ENCODE data around the gene CNN2.

The CNN2 gene

DNA sequence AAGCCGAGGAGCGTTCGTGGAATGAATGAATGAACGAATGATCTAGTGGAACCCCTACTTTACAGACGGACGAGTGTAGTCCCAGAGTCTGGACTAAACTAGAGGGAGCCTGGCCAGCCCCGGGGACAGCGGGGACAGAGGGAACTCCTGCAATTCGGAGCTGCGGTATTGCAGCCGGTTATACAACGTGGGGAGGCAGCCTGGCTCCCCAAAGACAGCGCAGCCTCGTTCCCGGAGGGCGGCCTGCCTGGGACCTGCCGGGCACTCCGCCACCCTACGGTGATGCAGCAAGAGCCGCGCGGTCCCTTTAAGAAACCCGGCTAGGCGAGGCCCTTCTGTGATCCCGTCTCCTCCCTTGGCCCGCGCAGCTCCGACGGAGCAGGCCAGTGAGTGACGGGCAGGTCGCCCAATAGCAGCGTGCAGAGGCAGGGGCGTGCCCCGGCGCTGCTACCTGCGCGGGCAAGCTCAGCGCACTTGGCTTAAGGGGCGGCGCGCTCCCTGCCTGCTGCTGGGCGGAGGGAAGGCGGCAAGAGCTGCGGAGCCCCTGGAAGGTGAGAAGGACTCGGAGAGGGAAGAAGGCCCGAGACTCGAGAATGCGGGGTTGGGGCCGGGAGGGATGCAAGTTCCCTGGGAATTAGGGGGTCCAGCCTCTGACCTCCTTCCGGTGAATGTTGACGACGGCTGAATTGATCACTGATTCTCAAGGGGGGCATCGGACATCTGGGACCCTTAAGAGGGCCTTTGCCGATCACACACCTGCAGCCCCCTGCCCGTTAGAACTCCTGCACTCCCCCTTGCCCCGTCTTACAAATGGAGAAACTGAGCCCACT, 13.5 kb downstream of the CNN2 start, which contains the start of gene ABCA7:
Gene ABCA7, plus strand, starts transcription at position 462 of the 830 bp plus-strand sequence. CDS start 1,255 bp downstream, outside the sequence.
- Histone ChIP-seq H3K4me3 (peak within 1 kb of the TSS; percentile 45), H3K9me3 (no peaks in the 10 kb centered on the region), H3K4me1 (peaks cover 17% of the 10 kb centered on the region), H3K36me3 (replicated peaks) (peaks cover 39% of the 10 kb centered on the region), H3K27me3 (ENCODE audit: low read depth) (no peaks in the 10 kb centered on the region)
- peak; percentile 90 to 100 for DNase-seq (ENCODE audit: low spot score in 2 of 2)
- in situ Hi-C loops (cut with MboI; ENCODE audit: low sequenced_read_pairs), result no loop called here

DNA sequence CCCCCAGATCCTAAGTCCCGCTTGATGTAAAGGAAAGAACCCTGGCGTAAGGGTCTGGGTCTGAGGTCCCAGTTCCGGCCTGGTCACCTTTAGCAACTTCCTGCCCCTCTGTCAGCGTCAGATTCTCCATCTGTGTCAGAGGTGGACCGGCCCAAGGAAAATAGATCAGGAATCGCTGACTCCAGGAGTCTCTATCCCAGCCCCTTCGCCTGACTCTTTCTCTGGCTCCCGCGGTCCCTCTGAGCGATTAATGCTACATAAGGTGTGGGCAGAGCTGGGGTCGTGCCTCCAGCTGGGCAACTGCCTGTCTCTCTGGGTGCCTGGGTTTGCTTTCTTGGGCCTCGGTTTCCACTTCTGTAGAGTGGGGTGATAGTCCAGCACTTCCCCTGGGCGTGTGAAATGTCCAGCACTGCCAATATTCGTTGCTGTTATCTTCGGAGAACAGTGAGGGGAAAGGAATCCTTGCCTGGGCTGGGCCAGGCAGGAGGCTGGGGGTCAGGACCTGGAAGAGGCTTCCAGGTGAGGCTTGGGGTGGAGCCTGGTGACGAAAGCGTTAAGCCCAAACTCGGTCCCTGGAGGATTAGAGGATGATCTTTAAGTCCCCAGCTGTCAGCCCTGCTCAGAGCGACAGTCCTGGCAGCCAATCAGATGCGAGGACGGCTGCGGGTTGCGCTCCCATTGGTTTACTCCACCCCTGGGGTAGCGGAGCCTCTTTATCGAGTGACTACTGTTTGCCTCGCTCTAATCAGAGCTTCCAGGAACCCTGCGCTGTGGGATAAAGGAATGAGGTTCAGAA, 14.3 kb downstream of the CNN2 start:
- peak; percentile 78 to 96 for DNase-seq (ENCODE audit: low spot score in 2 of 2)
- no peaks in the 10 kb centered on the region for H3K9me3 ChIP-seq
- no peaks in the 10 kb centered on the region for H3K27me3 ChIP-seq (ENCODE audit: low read depth)
- in situ Hi-C loops (cut with MboI; ENCODE audit: low sequenced_read_pairs), result no loop called here
- H3K4me1 ChIP-seq, result peaks cover 17% of the 10 kb centered on the region
- H3K4me3 ChIP-seq, result peak overlapping the region; percentile 45
- peaks cover 37% of the 10 kb centered on the region for H3K36me3 ChIP-seq (replicated peaks)

- DNase-seq (ENCODE audit: low spot score in 2 of 2), result no peak
- Histone ChIP-seq H3K9me3 (no peaks in the 10 kb centered on the region), H3K27me3 (ENCODE audit: low read depth) (no peaks in the 10 kb centered on the region), H3K36me3 (replicated peaks) (peaks cover 30% of the 10 kb centered on the region), H3K4me3 (peak overlapping the region; percentile 45), H3K4me1 (peaks cover 17% of the 10 kb centered on the region)
- in situ Hi-C loops (cut with MboI; ENCODE audit: low sequenced_read_pairs), result no loop called here
These were observed 14.9 kb downstream of the CNN2 start for GRCh38 chr19:1041272-1041834.

- in situ Hi-C loops (cut with MboI; ENCODE audit: low sequenced_read_pairs), result no loop called here
These were observed 15.7 kb downstream of the CNN2 start for GRCh38 chr19:1041835-1042685.

DNA sequence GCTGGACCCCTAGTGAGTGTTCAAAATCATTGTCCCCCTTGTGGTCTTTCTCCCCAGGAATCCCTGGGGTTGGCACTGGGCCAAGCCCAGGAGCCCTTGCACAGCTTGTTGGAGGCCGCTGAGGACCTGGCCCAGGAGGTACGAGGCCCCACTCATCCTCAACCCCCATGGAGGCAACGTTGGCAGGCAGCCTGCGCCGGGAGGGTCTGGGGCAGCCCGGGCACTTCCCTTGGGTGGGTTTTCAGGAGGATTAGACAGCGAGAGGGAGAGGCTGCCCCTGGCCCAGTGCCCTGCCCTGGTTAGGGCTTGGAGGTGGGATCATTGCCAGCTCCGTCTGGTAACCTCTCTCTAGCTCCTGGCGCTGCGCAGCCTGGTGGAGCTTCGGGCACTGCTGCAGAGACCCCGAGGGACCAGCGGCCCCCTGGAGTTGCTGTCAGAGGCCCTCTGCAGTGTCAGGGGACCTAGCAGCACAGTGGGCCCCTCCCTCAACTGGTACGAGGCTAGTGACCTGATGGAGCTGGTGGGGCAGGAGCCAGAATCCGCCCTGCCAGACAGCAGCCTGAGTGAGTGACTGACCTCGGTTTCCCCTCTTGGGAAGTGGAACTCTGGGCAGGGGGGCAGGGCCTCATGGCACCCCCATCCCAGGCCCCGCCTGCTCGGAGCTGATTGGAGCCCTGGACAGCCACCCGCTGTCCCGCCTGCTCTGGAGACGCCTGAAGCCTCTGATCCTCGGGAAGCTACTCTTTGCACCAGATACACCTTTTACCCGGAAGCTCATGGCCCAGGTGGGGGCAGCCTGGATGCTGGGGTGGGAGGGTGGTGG, 16.5 kb downstream of the CNN2 start:
- peaks cover 17% of the 10 kb centered on the region for H3K4me1 ChIP-seq
- no peak overlapping the region for H3K4me3 ChIP-seq
- no peaks in the 10 kb centered on the region for H3K27me3 ChIP-seq (ENCODE audit: low read depth)
- DNase-seq (ENCODE audit: low spot score in 2 of 2), result no peak
- H3K36me3 ChIP-seq (replicated peaks), result peaks cover 17% of the 10 kb centered on the region
- H3K9me3 ChIP-seq, result no peaks in the 10 kb centered on the region
- in situ Hi-C loops (cut with MboI; ENCODE audit: low sequenced_read_pairs), result no loop called here

More at GRCh38 chr19:1041835-1042685, 15.7 kb downstream of the CNN2 start:
- no peaks in the 10 kb centered on the region for H3K27me3 ChIP-seq (ENCODE audit: low read depth)
- peaks cover 23% of the 10 kb centered on the region for H3K36me3 ChIP-seq (replicated peaks)
- H3K9me3 ChIP-seq, result no peaks in the 10 kb centered on the region
- no peak overlapping the region for H3K4me3 ChIP-seq
- DNase-seq (ENCODE audit: low spot score in 2 of 2), result no peak
- H3K4me1 ChIP-seq, result peaks cover 17% of the 10 kb centered on the region

- no peaks in the 10 kb centered on the region for H3K27me3 ChIP-seq (ENCODE audit: low read depth)
- DNase-seq (ENCODE audit: low spot score in 2 of 2), result peak; percentile 40 to 95
- H3K9me3 ChIP-seq, result no peaks in the 10 kb centered on the region
- in situ Hi-C loops (cut with MboI; ENCODE audit: low sequenced_read_pairs), result no loop called here
- peaks cover 10% of the 10 kb centered on the region for H3K4me1 ChIP-seq
- H3K4me3 ChIP-seq, result no peak overlapping the region
- H3K36me3 ChIP-seq (replicated peaks), result no peaks in the 10 kb centered on the region
These were observed 18.8 kb downstream of the CNN2 start for GRCh38 chr19:1045247-1045603.

- in situ Hi-C loops (cut with MboI; ENCODE audit: low sequenced_read_pairs), result no loop called here
- Histone ChIP-seq H3K36me3 (replicated peaks) (no peaks in the 10 kb centered on the region), H3K27me3 (ENCODE audit: low read depth) (no peaks in the 10 kb centered on the region), H3K4me3 (no peak overlapping the region), H3K4me1 (peaks cover 2% of the 10 kb centered on the region), H3K9me3 (no peaks in the 10 kb centered on the region)
- DNase-seq (ENCODE audit: low spot score in 2 of 2), result no peak
These were observed 19.8 kb downstream of the CNN2 start for GRCh38 chr19:1046117-1046626.

DNA sequence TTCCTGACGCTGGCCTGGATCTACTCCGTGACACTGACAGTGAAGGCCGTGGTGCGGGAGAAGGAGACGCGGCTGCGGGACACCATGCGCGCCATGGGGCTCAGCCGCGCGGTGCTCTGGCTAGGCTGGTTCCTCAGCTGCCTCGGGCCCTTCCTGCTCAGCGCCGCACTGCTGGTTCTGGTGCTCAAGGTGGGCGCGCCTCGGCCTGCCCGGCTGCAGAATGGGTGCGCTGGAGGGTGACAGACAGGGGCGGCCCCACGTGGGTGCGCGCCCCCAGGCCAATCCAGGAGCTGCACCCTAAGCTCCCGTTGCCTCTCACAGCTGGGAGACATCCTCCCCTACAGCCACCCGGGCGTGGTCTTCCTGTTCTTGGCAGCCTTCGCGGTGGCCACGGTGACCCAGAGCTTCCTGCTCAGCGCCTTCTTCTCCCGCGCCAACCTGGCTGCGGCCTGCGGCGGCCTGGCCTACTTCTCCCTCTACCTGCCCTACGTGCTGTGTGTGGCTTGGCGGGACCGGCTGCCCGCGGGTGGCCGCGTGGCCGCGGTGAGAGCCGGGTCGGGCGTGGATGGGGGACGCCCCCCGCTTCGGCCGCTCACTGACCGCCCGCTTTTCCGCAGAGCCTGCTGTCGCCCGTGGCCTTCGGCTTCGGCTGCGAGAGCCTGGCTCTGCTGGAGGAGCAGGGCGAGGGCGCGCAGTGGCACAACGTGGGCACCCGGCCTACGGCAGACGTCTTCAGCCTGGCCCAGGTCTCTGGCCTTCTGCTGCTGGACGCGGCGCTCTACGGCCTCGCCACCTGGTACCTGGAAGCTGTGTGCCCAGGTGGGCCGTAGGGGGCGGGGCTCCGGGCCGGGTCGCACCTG, 20.7 kb downstream of the CNN2 start:
- Histone ChIP-seq H3K4me1 (no peaks in the 10 kb centered on the region), H3K27me3 (ENCODE audit: low read depth) (no peaks in the 10 kb centered on the region), H3K4me3 (no peak overlapping the region), H3K36me3 (replicated peaks) (no peaks in the 10 kb centered on the region), H3K9me3 (no peaks in the 10 kb centered on the region)
- DNase-seq (ENCODE audit: low spot score in 2 of 2), result no peak
- in situ Hi-C loops (cut with MboI; ENCODE audit: low sequenced_read_pairs), result no loop called here

GRCh38 chr19:1047696-1048147, 21.3 kb downstream of the CNN2 start:
- Histone ChIP-seq H3K9me3 (no peaks in the 10 kb centered on the region), H3K27me3 (ENCODE audit: low read depth) (no peaks in the 10 kb centered on the region), H3K4me1 (no peaks in the 10 kb centered on the region), H3K4me3 (no peak overlapping the region), H3K36me3 (replicated peaks) (no peaks in the 10 kb centered on the region)
- in situ Hi-C loops (cut with MboI; ENCODE audit: low sequenced_read_pairs), result no loop called here
- DNase-seq (ENCODE audit: low spot score in 2 of 2), result no peak

GRCh38 chr19:1049106-1049505, 22.7 kb downstream of the CNN2 start:
- no peaks in the 10 kb centered on the region for H3K4me1 ChIP-seq
- no peaks in the 10 kb centered on the region for H3K9me3 ChIP-seq
- DNase-seq (ENCODE audit: low spot score in 2 of 2), result no peak
- no peaks in the 10 kb centered on the region for H3K27me3 ChIP-seq (ENCODE audit: low read depth)
- in situ Hi-C loops (cut with MboI; ENCODE audit: low sequenced_read_pairs), result no loop called here
- H3K4me3 ChIP-seq, result no peak overlapping the region
- no peaks in the 10 kb centered on the region for H3K36me3 ChIP-seq (replicated peaks)

DNA sequence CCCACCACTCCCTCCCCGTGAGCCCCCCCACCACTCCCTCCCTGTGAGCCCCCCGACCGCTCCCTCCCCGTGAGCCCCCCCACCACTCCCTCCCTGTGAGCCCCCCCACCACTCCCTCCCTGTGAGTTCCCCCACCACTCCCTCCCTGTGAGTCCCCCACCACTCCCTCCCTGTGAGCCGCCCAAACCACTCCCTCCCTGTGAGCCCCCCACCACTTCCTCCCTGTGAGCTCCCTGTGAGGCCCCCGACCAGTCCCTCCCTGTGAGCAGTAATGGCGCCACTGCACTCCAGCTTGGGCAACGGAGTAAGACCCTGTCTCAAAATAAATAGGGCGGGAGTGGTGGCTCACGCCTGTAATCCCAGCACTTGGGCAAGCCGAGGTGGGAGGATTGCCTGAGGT, 23.4 kb downstream of the CNN2 start:
- H3K4me3 ChIP-seq, result no peak overlapping the region
- DNase-seq (ENCODE audit: low spot score in 2 of 2), result no peak
- H3K9me3 ChIP-seq, result no peaks in the 10 kb centered on the region
- in situ Hi-C loops (cut with MboI; ENCODE audit: low sequenced_read_pairs), result no loop called here
- no peaks in the 10 kb centered on the region for H3K4me1 ChIP-seq
- no peaks in the 10 kb centered on the region for H3K36me3 ChIP-seq (replicated peaks)
- H3K27me3 ChIP-seq (ENCODE audit: low read depth), result no peaks in the 10 kb centered on the region

Data from HAP-1 (cell line).